DMS153 treated with DMSO at 0.1 percent for 48 hours (cell line): ENCODE data around the gene RSAD1.

ENCODE experiments used
- DNase-seq: peaks from one replicate; lab custom pipeline; 2025; ENCODE audit not compliant: unreplicated experiment; lab: John Stamatoyannopoulos, UW

Gene RSAD1

DNA sequence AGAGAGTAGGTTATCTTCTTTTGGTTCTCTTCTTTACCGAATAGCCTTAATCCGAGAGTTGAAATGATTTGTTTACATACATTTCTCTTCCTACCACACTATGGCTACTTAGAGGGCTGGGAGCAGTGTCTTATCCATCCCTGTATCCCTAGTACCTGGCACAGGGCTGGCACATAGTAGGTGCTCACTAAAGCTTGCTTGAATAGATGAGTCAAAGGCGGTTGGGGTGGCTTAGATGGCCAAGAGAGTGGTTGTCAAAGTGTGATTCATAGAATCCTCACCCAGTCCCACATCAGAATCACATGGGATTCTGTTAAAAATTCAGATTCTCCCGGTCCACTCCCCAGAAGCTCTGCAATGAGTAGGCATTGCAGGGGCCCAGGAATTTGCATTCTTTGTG lies 21.0 kb upstream of the RSAD1 start:
- DNase-seq = no peak

DNA sequence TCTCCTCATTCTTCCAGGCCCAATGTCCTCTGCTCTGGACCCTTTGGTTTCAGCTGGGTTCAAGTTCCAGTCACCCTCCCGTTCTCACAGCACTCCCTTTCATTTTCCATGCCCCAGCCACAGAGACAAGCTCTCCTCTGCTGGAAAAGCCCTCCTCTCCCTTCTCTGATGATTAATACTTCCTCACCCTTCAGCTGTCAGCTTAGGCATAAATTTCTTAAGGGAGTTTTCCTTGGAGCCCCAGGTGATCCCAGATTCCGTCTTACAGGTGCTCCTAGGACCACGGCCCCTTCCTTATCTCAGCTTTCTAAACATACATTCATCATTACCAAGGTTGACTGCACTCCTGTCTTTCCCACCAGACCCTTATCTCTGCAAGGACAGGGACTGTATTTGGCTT lies 20.4 kb upstream of the RSAD1 start:
- DNase-seq = no peak

DNA sequence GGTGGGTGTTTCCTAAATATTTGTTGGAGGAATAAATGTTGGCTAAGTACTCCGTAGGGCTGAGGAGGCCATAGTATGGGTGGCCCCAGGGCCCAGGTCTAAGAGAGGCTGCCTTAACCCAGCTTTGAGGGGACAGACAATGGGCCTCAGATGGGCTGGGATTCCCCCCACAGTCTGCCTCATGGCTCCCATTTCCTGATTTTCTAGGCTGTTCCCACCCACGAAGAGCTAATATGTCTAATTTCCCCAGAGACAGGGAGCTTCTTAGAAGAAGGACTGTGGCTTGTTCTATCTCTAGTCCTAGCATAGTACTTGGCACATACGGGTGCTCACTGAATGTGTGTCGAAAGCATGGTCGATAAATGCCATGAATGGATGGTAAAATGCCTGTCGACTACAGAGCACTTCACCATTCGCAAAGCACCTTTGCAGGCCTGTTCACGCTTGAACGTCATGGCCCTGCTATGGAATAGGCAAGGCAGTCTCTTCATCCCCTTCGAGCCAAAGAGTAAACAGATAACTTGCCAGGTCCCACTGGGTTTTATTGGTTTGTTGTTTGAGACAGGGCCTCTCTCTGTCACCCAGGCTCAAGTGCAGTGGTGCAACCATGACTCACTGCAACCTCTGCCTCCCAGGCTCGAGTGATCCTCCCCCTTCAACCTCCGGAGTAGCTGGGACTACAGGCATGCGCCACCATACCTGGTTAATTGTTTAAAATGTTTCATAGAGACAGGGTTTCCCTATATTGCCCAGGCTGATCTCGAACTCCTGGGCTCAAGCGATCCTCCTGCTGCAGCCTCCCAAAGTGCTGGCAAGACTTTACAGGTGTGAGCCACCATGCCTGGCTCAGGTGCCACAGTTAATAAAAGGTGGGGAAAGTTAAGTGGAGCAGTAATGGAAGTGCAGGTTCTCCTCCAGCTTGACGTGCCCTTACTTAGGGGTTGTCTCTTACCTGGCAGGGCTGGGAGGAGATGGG lies 19.7 kb upstream of the RSAD1 start:
- DNase-seq = peak; percentile 18

DNA sequence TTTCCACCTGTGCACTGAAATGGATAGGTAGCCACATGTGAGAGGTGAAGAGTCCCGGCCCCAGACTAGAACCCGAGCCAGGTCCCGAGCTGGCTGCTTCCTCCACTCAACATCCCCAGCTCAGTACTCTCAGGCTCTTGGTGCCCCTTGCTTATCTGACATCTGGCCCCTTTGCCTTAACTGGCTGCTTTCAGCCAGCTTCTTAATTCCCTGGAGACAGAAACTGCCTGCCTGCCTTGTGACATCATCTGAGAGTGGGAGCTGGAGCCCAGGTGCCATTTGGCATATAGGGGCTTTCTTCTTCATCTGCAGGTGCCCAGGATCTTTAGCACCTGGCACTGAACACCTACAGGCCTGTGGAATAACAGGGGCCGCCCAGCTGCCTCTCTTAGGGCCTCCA lies 18.9 kb upstream of the RSAD1 start:
- DNase-seq = no peak

DNA sequence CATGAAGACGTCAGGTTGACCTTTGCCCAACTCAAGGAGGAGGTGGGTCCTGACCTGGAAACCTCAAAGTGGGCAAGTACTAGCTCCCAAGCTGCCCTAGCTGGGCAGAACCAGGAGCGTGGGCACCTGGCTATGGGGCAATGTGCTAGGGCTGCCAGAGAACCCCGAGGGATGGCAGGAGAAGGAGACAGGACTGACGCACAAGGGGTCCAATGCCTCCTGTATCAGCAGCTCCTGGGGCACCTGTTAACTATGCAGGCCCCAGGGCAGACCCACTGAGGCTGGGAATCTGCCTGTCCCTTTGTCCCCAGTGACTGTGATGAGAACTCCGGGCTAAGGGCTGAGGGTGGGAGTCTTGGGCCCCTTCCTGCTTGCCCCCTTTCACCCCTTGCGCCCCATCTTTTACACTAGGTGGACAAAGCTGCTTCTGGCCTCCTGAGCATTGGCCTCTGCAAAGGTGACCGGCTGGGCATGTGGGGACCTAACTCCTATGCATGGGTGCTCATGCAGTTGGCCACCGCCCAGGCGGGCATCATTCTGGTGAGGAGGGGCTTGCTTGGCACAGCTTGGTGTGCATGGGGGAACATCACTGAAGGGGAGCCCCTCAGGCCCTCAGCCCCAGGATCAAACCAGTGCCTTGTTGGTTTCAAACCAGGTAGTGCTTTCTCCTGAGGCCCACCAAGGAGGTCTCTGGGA lies 17.7 kb upstream of the RSAD1 start:
- DNase-seq = no peak

DNA sequence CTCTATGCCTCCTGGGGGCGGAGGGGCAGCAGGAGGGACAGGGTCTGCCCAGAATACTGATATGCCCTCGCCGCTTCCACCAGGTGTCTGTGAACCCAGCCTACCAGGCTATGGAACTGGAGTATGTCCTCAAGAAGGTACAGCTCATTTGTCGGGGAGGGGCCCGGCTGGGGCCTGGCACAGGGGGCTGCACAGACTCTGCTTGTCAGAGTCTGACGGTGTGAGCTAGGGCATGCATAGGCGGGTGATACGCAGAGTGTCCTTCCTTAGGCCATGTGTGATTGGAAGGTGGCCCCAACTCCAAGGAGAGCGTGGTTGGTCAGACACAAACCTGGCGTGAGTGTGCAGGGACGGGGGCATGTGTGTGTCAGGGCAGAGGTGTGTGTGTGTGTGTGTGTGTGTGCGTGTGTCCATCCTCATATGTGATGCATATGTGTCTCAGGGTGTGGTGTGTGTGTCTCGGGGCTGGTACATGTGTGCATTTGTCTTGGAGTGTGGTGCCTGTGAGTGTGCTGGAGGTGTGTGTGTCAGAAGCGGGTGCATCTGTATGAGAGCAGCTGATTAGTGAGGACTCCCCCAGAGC lies 17.0 kb upstream of the RSAD1 start:
- no peak for DNase-seq

DNA sequence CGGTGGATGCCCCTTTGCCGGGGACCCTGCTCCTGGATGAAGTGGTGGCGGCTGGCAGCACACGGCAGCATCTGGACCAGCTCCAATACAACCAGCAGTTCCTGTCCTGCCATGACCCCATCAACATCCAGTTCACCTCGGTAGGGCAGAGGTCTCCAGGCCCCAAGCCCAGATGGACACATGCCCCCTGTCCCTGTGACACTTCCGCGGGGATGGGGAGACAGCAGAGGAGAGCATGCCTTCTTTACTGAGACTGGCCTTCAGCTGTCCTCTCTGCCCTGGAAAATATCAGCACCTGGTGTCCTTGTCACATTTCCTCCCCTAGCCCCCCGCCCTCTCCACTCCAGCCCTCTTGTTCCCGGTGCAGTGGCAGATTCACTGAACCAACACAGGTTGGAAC lies 16.2 kb upstream of the RSAD1 start:
- DNase-seq = no peak

DNA sequence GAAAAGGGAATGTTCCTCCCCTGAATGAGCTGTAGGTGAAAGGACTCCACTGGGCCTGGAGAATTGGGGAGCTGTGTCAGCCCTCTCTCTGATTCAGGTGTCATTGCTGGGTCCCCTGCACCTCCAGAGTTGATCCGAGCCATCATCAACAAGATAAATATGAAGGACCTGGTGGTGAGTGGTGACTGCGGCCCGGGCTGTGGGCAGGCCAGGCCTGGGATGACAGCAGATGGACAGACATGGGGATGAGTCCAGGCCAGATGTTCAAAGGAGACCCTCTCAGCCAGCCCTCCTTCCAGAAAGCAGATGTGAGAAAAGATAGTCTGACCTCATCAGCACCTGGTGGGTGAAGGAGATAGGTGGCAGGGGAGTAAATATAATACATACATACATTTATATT lies 14.5 kb upstream of the RSAD1 start:
- no peak for DNase-seq

DNA sequence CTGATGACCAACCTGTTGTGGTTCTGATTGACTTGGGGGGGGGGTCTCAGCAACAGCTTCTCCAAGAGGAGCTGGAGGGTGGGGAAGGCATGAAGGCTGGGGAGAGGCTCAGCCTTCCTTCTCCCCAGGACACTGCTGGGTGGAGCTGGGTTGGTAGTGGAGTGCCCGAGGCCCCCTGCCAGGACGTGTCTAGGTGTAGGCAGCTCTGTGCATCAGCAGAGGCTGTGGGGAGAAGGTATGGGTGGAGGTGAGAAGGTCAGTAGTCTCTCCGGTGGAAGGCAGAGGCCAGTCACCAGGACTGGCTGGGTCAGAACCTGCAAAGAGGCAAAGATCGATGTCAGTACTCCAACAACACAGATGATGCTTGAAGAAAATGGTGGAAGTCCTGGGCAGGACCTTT lies 13.9 kb upstream of the RSAD1 start:
- DNase-seq = no peak

DNA sequence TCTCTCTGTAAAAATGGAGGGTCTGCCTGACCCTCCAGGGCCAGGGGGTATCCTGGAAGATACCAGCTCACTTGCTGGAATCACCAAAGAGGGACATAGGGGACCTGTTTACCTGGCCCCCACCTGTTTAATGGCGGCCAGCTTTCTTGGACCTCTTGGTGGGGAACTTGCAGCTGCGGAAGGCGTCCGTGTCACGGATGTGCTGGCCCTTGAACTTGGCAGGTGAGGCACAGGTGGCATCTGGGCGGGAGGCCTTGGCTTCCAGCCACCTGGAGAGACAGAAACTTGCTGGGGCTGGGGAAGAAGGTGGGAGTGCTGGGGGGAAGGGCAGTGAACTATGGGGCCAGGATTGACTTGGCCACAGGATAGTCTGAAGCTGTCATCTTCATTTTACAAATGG lies 13.5 kb upstream of the RSAD1 start:
- DNase-seq = no peak

DNA sequence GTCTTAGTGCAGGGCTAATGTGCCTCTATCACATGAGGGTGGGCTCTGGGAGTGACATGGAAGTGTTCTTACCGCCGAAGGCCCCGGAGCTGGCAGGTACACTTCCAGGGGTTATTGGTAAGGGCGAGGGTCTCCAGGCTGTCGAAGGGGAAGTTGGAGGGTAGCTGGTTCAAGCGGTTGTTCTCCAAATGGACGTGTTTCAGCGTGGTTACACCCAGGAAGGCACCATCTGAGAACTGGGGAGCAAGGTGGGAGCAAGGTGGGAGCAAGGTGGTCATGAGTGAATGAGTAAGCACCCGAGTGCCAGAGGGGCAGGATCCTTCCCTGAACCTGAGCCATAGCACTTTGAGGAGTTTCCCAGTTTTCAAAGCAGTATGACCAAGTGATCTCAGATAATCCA lies 13.0 kb upstream of the RSAD1 start:
- DNase-seq = no peak

DNA sequence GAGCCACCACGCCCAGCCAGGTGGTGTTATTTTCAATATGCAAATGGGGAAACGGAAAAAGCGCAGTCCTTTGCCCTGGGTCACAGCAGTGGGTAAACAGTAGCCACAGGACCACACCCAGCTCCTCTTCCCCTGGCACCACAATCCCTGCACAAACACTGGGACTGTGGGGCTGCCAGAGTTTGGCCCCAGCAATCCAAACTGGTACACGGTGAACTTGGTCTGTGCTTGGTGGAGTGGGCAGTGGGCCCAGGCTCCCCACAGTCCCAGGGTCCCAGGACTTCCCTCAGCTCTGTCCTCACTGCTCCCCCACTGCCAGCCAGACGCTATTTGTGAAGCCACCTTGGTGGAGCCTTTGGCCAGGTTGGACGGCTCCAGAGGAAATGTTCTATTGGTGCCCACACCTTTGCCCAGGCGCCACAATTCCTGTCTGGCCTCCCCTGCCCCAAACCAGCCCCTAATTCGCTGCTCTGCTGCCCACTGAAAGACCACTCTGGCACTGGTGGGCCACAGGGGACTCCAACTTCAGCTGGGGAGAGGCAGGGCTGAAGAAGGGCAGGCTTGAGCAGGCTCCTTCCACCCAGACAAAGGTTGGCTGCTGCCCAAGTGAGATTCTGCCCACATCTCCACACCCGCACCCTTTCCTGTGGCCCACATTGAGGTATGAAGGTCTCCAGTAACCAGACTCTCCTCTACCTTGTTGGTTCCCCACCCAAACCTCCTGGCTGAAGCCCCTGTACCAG lies 12.1 kb upstream of the RSAD1 start:
- DNase-seq = no peak

DNA sequence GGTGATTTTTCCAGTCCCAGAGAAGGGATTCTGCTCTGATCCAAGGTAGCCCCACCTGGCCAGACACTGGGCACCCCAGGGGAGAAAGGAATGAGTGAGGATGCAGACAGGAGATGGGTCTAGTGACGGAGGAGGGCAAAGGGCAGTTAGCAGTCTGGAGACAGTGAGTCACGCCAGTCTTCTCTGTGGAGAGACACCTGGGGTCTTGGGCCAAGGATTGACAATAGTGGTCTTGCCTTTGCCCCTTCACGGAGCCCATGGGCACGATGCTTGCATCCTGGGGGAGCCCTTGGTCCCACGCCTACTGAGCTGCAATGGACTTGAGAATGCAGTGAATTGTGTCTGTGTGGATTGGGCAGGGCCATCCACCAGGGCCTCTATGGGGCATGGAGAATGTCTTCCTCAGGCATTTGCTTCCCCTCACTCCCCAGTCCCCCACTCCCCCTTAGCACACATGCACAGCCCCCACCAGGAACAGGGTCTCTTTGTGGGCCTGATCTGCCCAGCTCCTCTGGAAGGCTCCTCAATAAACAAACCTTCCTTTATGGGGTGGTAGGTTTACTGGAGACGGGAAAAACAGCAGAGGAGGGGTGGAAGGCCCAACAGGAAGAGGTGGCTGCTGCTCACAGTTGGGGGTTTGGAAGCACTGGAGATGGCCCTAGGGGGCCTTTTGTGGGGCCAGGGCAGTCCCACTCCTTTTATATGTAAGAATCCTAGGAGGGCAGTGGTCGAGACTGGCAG lies 11.4 kb upstream of the RSAD1 start:
- no peak for DNase-seq

DNA sequence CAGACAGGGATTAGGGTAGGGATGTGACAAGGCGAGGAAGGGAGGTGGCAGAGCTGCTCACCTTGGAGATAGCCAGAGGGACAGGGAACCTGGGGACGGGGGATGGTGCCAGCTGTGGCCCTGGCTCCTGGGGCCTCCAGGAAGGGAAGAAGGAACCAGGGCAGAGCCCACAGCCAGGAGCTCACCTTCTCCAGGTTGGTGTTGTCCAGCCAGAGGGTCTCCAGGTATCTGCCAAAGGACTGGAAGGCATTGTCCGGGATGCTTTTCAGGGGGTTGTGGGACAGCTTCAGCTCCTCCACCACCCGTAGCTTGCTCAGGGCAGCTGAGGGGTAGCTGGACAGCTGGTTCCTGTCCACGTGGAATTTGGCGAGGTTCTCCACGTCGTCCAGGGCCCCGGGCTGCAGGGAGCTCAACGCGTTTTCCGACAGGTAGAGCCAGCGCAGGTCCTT lies 10.8 kb upstream of the RSAD1 start:
- no peak for DNase-seq

DNA sequence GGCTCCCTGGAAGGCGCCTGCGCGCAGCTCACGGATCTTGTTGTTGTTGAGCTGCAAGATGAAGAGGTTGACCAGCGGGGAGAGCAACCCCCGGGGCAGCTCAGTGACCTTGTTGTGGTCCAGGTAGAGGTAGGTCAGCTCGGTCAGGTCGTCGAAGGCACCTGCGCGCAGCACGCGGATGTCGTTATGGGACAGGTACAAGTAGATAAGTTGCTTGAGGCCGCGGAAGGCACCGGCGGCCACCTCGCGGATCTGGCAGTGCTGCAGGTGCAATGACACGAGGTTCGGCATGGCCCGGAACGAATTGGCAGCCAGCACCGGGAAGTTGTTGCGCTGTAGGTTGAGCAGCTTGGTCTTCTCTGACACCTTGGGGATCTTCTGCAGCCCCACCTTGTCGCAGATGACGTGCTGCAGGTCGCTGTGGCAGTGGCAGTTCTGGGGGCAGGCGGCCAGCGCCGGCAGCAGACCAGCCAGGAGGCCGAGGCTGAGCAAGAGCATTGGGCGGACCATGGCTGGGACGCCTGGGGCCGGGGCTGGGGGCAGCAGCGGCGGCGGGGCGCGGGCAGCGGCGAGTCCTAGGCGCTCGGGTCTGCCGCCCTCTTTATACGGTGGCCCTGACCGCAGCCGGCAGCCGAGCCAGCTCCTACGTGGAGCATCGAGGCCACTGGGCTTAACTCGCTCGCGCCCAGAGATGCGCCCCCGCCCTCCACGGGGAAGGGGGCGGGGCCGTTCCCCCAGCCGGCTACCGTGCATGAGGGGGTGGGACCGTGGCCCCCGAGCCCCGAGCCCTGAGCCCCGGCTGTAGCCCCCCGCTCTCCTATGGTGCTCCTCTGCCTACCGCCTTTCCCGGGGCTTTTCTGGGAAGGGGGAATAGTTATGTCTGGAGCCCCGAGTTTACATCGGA lies 10.1 kb upstream of the RSAD1 start, which contains the start of gene CHAD:
Gene CHAD (minus strand): TSS at position 577 of the 904 bp plus-strand sequence. CDS start 67 bp downstream, at position 510.
- DNase-seq = no peak

DNA sequence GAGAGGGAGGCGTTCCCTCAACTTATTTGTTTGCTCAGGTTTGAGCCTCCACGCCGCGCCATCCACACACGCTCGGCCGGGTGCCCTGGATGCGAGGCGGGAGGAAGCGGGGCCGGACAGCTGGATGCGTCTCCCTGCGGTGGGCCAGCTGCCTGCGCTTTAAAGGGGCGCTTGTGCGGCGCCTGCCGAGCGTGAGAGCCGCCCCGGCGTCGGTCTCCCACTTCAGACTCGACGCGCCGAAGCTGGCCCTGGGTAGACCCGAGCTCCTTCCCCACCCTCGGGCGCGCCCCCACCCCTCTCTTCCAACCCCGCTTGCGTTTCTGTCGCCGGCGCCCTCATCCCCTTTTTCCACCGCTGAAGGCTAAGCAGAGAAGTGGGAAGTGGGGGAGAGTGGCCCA lies 9.5 kb upstream of the RSAD1 start:
- DNase-seq = no peak

DNA sequence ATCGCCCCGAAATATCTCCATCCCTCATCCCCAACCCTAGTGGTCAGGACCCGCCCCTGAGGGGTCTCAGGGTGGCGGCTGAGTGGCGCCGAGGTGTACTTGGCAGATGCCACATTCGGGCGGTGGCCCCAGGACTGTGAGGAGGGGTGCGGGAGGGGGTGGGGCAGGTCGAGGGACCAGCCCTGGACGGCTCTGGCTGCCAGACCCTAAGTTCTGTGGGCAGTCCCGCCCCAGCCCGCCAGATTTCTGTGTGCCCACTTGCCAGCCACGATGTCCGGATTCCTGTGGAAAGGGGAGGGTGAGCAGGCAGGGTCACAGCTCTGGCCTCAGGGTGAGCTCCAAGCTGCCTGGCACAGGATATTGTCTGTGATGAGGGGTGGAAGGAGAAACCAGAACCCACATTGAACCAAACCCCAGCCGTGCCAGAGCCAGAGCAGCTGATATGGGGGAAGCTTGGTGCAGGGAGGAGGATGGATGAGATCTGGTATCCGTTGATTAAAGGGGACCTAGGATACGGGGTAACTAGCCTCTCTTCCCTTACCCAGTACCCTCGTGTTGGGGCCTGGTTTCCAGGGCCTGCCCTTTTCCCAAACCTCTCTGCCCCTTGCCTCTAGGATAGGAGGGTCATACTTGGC lies 8.9 kb upstream of the RSAD1 start:
- DNase-seq = no peak

DNA sequence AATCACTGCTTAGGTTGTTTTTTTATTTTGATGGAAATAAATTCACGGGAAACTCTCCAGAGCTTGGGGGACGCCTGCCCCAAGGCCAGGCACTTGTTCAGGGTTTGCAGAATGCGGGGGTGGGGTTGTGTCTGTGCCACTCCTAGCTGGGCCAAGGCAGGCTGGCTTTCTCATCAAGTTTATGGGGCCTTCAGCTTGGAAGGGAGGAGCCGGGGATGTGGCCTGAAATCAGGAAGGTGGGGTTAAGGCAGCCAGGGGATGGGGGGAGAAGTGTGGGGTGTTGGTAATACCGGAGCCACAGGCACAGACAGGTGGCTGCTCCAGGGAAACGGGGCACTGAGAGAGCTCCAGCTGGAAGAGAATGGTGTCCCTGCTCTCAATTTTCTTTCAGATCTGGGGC lies 8.2 kb upstream of the RSAD1 start:
- DNase-seq = no peak
